Mammary epithelial cell (primary cell): ENCODE data around the gene ZNF384.

ENCODE experiments used
- CTCF ChIP-seq, 2 donors: IDR thresholded peaks in 1 of 2; conservative IDR thresholded peaks in 1 of 2; 2 replicates each; pipeline ENCODE4 v1.5.1; 2011 to 2012; ENCODE audit warnings: inconsistent platforms in 2 of 2, low read length in 2 of 2, mild to moderate bottlenecking in 2 of 2, control low read depth in 1 of 2, low read depth in 1 of 2; ENCODE audit not compliant: insufficient read depth in 1 of 2; ENCODE audit errors: extremely low read depth in 1 of 2
- EZH2 ChIP-seq: IDR thresholded peaks from 2 replicates; pipeline ENCODE4 v1.6.1; 2012; ENCODE audit warnings: low read length, inconsistent platforms, borderline replicate concordance

- TF ChIP-seq CTCF (conservative IDR thresholded peaks at IDR 0.05 in 1 of 2, IDR thresholded peaks at IDR 0.05 in 1 of 2; ENCODE audit: extremely low read depth in 1 of 2, insufficient read depth in 1 of 2, low read depth in 1 of 2, low read length in 2 of 2) (peak; percentile 23 to 31), EZH2 (no peak)
Measured at GRCh38 chr12:6620137-6620884, 68.9 kb downstream of the ZNF384 start.
